GM12865 (cell line): ENCODE data around the gene PVRIG.
"Not testable (repeated sequence)": the region's sequence is repeated elsewhere in the genome, so short reads cannot be mapped to it uniquely, and the experiment has no call there.

Experiments
- DNase-seq: peaks from one replicate; pipeline ENCODE4 v3.0.0; 2010; ENCODE audit warnings: low read depth
- H3K4me3 ChIP-seq: 2 replicates; pipeline ENCODE4 v1.5.1; 2011; ENCODE audit warnings: mild to moderate bottlenecking, low read depth, low read length, control low read depth
- CTCF ChIP-seq: IDR thresholded peaks from 2 replicates; pipeline ENCODE4 v1.5.1; 2011; ENCODE audit warnings: low read length, control low read depth, low read depth, inconsistent platforms; ENCODE audit not compliant: insufficient read depth; ENCODE audit errors: missing control alignments

PVRIG gene

GRCh38 chr7:100215895-100216294 is 3.9 kb upstream of the PVRIG start:
- TF ChIP-seq CTCF, result no peak

GRCh38 chr7:100217934-100218333 is 1.8 kb upstream of the PVRIG start:
- peak; percentile 46 for TF ChIP-seq CTCF
- not testable (repeated sequence) for H3K4me3 ChIP-seq
- peak; percentile 73 for DNase-seq

More at GRCh38 chr7:100215895-100216294, 3.9 kb upstream of the PVRIG start:
- DNase-seq, result no peak
- no peak overlapping the region for H3K4me3 ChIP-seq

- no peak for DNase-seq
- no peak for TF ChIP-seq CTCF
- H3K4me3 ChIP-seq, result peak overlapping the region; percentile 66
Observed at GRCh38 chr7:100219271-100219737, 445 bp upstream of the PVRIG start.

- no peak for TF ChIP-seq CTCF
- DNase-seq, result no peak
- peak overlapping the region; percentile 66 for H3K4me3 ChIP-seq
Observed at GRCh38 chr7:100220586-100221230, 959 bp downstream of the PVRIG start.

GRCh38 chr7:100221231-100221718 is 1.5 kb downstream of the PVRIG start:
- no peak for TF ChIP-seq CTCF
- peak overlapping the region; percentile 66 for H3K4me3 ChIP-seq
- peak; percentile 95 for DNase-seq

- DNase-seq, result peak; percentile 34
- H3K4me3 ChIP-seq, result peak overlapping the region; percentile 66
- no peak for TF ChIP-seq CTCF
Observed at GRCh38 chr7:100221767-100222444, 2.2 kb downstream of the PVRIG start.
